Measurements from ENCODE around the gene DRP2.

DNA sequence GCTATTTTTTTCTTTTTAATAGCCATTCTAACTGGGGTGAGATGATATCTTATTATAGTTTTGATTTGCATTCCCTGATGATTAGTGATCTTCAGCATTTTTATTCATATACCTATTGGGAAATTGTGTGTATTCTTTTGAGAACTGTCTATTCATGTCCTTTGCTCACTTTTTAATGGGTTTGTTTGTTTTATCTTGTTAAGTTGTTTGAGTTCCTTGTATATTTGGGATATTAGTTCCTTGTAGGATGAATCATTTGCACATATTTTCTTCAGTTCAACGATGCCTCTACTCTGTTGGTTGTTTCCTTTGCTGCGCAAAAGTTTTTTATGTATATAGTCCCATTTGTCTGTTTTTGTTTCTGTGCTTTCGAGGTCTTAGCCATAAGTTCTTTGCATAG is 43.1 kb upstream of the DRP2 start:
- TF ChIP-seq, protein P1, sequence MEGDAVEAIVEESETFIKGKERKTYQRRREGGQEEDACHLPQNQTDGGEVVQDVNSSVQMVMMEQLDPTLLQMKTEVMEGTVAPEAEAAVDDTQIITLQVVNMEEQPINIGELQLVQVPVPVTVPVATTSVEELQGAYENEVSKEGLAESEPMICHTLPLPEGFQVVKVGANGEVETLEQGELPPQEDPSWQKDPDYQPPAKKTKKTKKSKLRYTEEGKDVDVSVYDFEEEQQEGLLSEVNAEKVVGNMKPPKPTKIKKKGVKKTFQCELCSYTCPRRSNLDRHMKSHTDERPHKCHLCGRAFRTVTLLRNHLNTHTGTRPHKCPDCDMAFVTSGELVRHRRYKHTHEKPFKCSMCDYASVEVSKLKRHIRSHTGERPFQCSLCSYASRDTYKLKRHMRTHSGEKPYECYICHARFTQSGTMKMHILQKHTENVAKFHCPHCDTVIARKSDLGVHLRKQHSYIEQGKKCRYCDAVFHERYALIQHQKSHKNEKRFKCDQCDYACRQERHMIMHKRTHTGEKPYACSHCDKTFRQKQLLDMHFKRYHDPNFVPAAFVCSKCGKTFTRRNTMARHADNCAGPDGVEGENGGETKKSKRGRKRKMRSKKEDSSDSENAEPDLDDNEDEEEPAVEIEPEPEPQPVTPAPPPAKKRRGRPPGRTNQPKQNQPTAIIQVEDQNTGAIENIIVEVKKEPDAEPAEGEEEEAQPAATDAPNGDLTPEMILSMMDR (IDR thresholded peaks at IDR 0.05; ENCODE audit: insufficient read depth, low read length): no peak
- no peak for TF ChIP-seq POLR2AphosphoS5 (IDR thresholded peaks at IDR 0.05; ENCODE audit: low read depth)
- TF ChIP-seq, protein P2, sequence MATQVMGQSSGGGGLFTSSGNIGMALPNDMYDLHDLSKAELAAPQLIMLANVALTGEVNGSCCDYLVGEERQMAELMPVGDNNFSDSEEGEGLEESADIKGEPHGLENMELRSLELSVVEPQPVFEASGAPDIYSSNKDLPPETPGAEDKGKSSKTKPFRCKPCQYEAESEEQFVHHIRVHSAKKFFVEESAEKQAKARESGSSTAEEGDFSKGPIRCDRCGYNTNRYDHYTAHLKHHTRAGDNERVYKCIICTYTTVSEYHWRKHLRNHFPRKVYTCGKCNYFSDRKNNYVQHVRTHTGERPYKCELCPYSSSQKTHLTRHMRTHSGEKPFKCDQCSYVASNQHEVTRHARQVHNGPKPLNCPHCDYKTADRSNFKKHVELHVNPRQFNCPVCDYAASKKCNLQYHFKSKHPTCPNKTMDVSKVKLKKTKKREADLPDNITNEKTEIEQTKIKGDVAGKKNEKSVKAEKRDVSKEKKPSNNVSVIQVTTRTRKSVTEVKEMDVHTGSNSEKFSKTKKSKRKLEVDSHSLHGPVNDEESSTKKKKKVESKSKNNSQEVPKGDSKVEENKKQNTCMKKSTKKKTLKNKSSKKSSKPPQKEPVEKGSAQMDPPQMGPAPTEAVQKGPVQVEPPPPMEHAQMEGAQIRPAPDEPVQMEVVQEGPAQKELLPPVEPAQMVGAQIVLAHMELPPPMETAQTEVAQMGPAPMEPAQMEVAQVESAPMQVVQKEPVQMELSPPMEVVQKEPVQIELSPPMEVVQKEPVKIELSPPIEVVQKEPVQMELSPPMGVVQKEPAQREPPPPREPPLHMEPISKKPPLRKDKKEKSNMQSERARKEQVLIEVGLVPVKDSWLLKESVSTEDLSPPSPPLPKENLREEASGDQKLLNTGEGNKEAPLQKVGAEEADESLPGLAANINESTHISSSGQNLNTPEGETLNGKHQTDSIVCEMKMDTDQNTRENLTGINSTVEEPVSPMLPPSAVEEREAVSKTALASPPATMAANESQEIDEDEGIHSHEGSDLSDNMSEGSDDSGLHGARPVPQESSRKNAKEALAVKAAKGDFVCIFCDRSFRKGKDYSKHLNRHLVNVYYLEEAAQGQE (IDR thresholded peaks at IDR 0.05; ENCODE audit: insufficient replicate concordance, low read depth): no peak

Data from HL-60 (cell line).